Medulla oblongata (tissue), 1 donor: Measurements from ENCODE around the gene CLCF1.
"Not testable (repeated sequence)": the region's sequence is repeated elsewhere in the genome, so short reads cannot be mapped to it uniquely, and the experiment has no call there.

Experiments used
- DNase-seq: peaks from one replicate; pipeline ENCODE4 v3.0.0-alpha.2; 2015; ENCODE audit errors: extremely low spot score

The CLCF1 gene

GRCh38 chr11:67322049-67322448 is 51.3 kb downstream of the CLCF1 start:
- DNase-seq: no peak

DNA sequence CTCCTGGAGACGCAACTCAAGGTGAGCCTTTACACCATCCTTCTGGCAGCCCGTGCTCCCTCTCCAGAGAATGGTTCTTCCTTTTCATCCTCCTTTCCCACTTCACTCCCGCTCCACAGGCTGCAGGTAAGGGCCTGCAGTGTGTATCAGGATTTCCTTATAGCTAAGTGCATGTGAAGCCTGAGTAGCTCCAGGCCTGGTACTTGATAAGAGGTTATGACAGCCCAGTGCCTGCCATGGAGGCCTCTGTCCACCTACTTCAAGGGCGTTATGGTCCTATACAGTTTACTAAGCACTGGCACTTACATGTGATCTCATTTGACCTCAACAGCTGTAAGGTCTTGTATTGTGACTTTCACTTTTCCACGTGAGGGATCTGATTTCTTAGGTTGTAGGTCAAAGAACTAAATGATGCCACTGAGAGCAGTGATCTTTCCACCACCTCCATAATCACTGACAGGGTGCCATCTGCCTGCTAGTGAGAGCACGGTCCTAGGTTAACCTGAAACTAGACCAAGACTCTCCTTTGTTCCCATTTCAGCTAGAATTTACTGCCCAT is 52.0 kb downstream of the CLCF1 start:
- no peak for DNase-seq

GRCh38 chr11:67320691-67321090 is 52.7 kb downstream of the CLCF1 start:
- no peak for DNase-seq

DNA sequence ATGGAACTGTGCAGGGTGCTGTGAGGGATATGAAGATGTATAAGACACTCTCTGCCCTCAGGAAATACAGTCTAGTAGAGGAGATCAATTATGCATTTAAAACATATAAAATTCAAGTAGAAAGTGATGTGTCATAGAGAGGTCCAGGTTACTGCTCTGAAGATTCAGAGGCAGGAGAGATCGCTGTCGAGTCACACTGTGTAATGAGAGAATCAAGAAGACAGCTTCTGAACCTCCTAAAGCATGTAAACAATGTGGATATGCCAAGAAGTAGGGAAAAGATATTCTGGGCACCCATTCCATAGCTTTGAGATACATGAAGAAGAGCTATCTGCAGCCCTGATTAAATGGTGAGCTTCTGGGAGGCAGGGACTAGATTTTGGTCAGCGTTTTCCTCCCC is 53.4 kb downstream of the CLCF1 start:
- no peak for DNase-seq

GRCh38 chr11:67318876-67319275 is 54.5 kb downstream of the CLCF1 start:
- not testable (repeated sequence) for DNase-seq

- no peak for DNase-seq
Observed at GRCh38 chr11:67317888-67318555, 55.4 kb downstream of the CLCF1 start.

- peak; percentile 99 for DNase-seq
Observed at GRCh38 chr11:67317205-67317887, 56.1 kb downstream of the CLCF1 start.

DNA sequence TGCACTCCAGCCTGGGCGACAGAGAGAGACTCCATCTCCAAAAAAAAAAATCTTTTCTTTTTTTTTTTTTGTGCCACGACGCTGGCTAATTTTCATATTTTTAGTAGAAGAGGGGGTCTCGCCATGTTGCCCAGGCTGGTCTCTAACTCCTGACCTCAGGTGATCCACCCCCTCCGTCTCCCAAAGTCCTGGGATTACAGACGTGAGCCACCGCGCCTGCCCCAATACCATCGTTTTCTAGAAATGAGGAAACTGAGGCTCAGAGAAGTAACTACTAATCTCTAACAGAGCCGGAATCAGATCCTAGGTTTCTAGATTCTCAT is 56.6 kb downstream of the CLCF1 start:
- DNase-seq: no peak

GRCh38 chr11:67315325-67315909 is 58.0 kb downstream of the CLCF1 start:
- DNase-seq: no peak

- no peak for DNase-seq
Observed at GRCh38 chr11:67314218-67314617, 59.2 kb downstream of the CLCF1 start.
